Tibial nerve (tissue), 4 donors: Measurements from ENCODE around the gene LYPD6B. TPM values are rescaled to one million over a fixed set of nuclear protein-coding genes. Genes with fewer than 3 reads are reported as not detected.

Experiments used
- DNase-seq, 2 donors: peaks; one replicate each; pipeline ENCODE4 v3.0.0-alpha.2; 2019; ENCODE audit warnings: low spot score in 2 of 2
- H3K27ac ChIP-seq, 4 donors: fragments of 200-600 bp; sonication (generic) in 3 of 4; one replicate each; pipeline ENCODE4 v1.5.1; 2017 to 2019; ENCODE audit warnings: mild to moderate bottlenecking in 1 of 4
- H3K27me3 ChIP-seq, 2 donors: fragments of 200-600 bp; sonication (generic) in 1 of 2; one replicate each; pipeline versions ENCODE4 v1.5.1 to v1.6.0; 2017 to 2019
- H3K36me3 ChIP-seq, 3 donors: fragments of 200-600 bp; sonication (generic); one replicate each; pipeline ENCODE4 v1.5.1; 2018 to 2019
- H3K4me1 ChIP-seq, 4 donors: fragments of 200-600 bp; sonication (generic) in 3 of 4; one replicate each; pipeline ENCODE4 v1.5.1; 2017 to 2019
- H3K4me3 ChIP-seq, 4 donors: fragments of 200-600 bp; sonication (generic) in 3 of 4; one replicate each; pipeline ENCODE4 v1.5.1; 2017 to 2019; ENCODE audit warnings: mild to moderate bottlenecking in 1 of 4, moderate library complexity in 1 of 4
- H3K9me3 ChIP-seq, 4 donors: fragments of 200-600 bp; sonication (generic) in 3 of 4; one replicate each; pipeline ENCODE4 v1.5.1; 2017 to 2019
- CTCF ChIP-seq, 5 experiments: fragments of 200-600 bp in 3 of 5; fragments of 450-650 bp in 2 of 5; sonication (generic) in 3 of 5; IDR thresholded peaks; one replicate each; pipeline ENCODE4 v1.5.1; 2016 to 2019; ENCODE audit warnings: antibody characterized with exemption in 5 of 5, mild to moderate bottlenecking in 3 of 5, moderate library complexity in 2 of 5
- EP300 ChIP-seq, 2 donors: sonication (generic); formaldehyde crosslinking; IDR thresholded peaks; one replicate each; pipeline ENCODE4 v1.6.1; 2017; ENCODE audit warnings: antibody characterized with exemption in 2 of 2, mild to moderate bottlenecking in 1 of 2
- POLR2A ChIP-seq, 2 donors: fragments of 450-650 bp; IDR thresholded peaks; one replicate each; pipeline ENCODE4 v1.6.1; 2017; ENCODE audit warnings: antibody characterized with exemption in 2 of 2, mild to moderate bottlenecking in 2 of 2, moderate library complexity in 2 of 2
- WGBS, 2 donors: methylation state at CpG; one replicate each; pipeline ENCODE4 v1.1.5; 2018; 5-methylcytosine and 5-hydroxymethylcytosine counted together
- total RNA-seq, 4 donors: library from RNA; depleted of rRNA; stranded (reverse); fragments of >200 nt; gene quantifications; one replicate each; pipeline ENCODE4 v1.1.0, GENCODE V29; 2016

Gene LYPD6B
- total RNA-seq, 4 donors from 2014 or later, result not detected

GRCh38 chr2:149028891-149029290 is 9.6 kb upstream of the LYPD6B start:
- Histone ChIP-seq H3K9me3 (no peaks in the 10 kb centered on the region), H3K4me1 (no peaks in the 10 kb centered on the region), H3K4me3 (no peak overlapping the region), H3K27ac (no peak overlapping the region), H3K27me3 (peaks cover 0 to 10% of the 10 kb centered on the region in 2 donors), H3K36me3 (no peaks in the 10 kb centered on the region)
- DNase-seq, result no peak
- WGBS, 2 donors, result 69 to 70% methylated on average over 2 of the region's 2 CpGs
- TF ChIP-seq CTCF (IDR thresholded peaks at IDR 0.05) (no peak), EP300 (IDR thresholded peaks at IDR 0.05) (no peak), POLR2A (IDR thresholded peaks at IDR 0.05) (no peak)

- no peaks in the 10 kb centered on the region for H3K9me3 ChIP-seq
- H3K4me1 ChIP-seq, result no peaks in the 10 kb centered on the region
- H3K36me3 ChIP-seq, result no peaks in the 10 kb centered on the region
- H3K4me3 ChIP-seq, result no peak overlapping the region
- no peak for DNase-seq
- 73 to 79% methylated on average over 9 to 11 of the region's 11 CpGs for WGBS, 2 donors
- H3K27ac ChIP-seq, result no peak overlapping the region
- TF ChIP-seq POLR2A (IDR thresholded peaks at IDR 0.05), result no peak
- TF ChIP-seq CTCF (IDR thresholded peaks at IDR 0.05), result no peak
- no peak for TF ChIP-seq EP300 (IDR thresholded peaks at IDR 0.05)
- peaks cover 0 to 10% of the 10 kb centered on the region in 2 donors for H3K27me3 ChIP-seq
Observed at GRCh38 chr2:149029307-149029965, 9.1 kb upstream of the LYPD6B start.

- H3K36me3 ChIP-seq, result no peaks in the 10 kb centered on the region
- DNase-seq, result no peak
- no peak overlapping the region for H3K27ac ChIP-seq
- no peaks in the 10 kb centered on the region for H3K9me3 ChIP-seq
- 99 to 100% methylated on average over 4 of the region's 4 CpGs for WGBS, 2 donors
- no peaks in the 10 kb centered on the region for H3K4me1 ChIP-seq
- H3K4me3 ChIP-seq, result no peak overlapping the region
- no peak for TF ChIP-seq CTCF (IDR thresholded peaks at IDR 0.05)
- no peak for TF ChIP-seq POLR2A (IDR thresholded peaks at IDR 0.05)
- TF ChIP-seq EP300 (IDR thresholded peaks at IDR 0.05), result no peak
- peaks cover 0 to 15% of the 10 kb centered on the region in 2 donors for H3K27me3 ChIP-seq
Observed at GRCh38 chr2:149031396-149031795, 7.1 kb upstream of the LYPD6B start.

GRCh38 chr2:149033716-149034115 is 4.8 kb upstream of the LYPD6B start:
- Histone ChIP-seq H3K4me3 (no peak overlapping the region), H3K36me3 (no peaks in the 10 kb centered on the region), H3K27me3 (peaks cover 0 to 34% of the 10 kb centered on the region in 2 donors), H3K27ac (no peak overlapping the region), H3K9me3 (no peaks in the 10 kb centered on the region), H3K4me1 (peaks cover 0 to 6% (median 0%) of the 10 kb centered on the region in 4 donors)
- WGBS, 2 donors, result 83% methylated on average over 8 of the region's 8 CpGs
- TF ChIP-seq POLR2A (IDR thresholded peaks at IDR 0.05) (no peak), CTCF (IDR thresholded peaks at IDR 0.05) (no peak), EP300 (IDR thresholded peaks at IDR 0.05) (no peak)
- DNase-seq, result no peak

GRCh38 chr2:149034406-149034805 is 4.1 kb upstream of the LYPD6B start:
- H3K36me3 ChIP-seq, result no peaks in the 10 kb centered on the region
- H3K27me3 ChIP-seq, result peaks cover 0 to 40% of the 10 kb centered on the region in 2 donors
- no peak overlapping the region for H3K27ac ChIP-seq
- WGBS, 2 donors, result 49 to 76% methylated on average over 2 to 6 of the region's 6 CpGs
- no peak overlapping the region for H3K4me3 ChIP-seq
- no peak for DNase-seq
- no peak for TF ChIP-seq EP300 (IDR thresholded peaks at IDR 0.05)
- TF ChIP-seq CTCF (IDR thresholded peaks at IDR 0.05), result no peak
- TF ChIP-seq POLR2A (IDR thresholded peaks at IDR 0.05), result no peak
- peaks cover 0 to 11% (median 3%) of the 10 kb centered on the region in 4 donors for H3K4me1 ChIP-seq
- H3K9me3 ChIP-seq, result no peaks in the 10 kb centered on the region
